D341Med (cell line): ENCODE measurements around the gene TP53RK.
A peak's percentile ranks its signal among the peaks of the same experiment; 100 is the strongest.

Source experiments
- DNase-seq: peaks from one replicate; pipeline ENCODE4 v3.0.0; 2012; ENCODE audit warnings: low spot score

The TP53RK gene

GRCh38 chr20:46660487-46660886, 28.8 kb downstream of the TP53RK start:
- DNase-seq, result no peak

- DNase-seq, result no peak
Observed at GRCh38 chr20:46657618-46658017, 31.6 kb downstream of the TP53RK start.

- no peak for DNase-seq
Observed at GRCh38 chr20:46657137-46657536, 32.1 kb downstream of the TP53RK start.

- no peak for DNase-seq
Observed at GRCh38 chr20:46652699-46653098, 36.5 kb downstream of the TP53RK start.

- DNase-seq, result peak; percentile 70
Observed at GRCh38 chr20:46651091-46651962, 37.9 kb downstream of the TP53RK start, which contains the start of gene SLC13A3. SLC13A3 (minus strand) TSS chr20:46651459; CDS start chr20:46651421, 38 bp downstream.

- DNase-seq, result no peak
Observed at GRCh38 chr20:46650575-46651090, 38.6 kb downstream of the TP53RK start.

- DNase-seq, result no peak
Observed at GRCh38 chr20:46649965-46650542, 39.2 kb downstream of the TP53RK start.

GRCh38 chr20:46649650-46649949, 39.6 kb downstream of the TP53RK start:
- no peak for DNase-seq

GRCh38 chr20:46648903-46649649, 40.2 kb downstream of the TP53RK start:
- DNase-seq, result peak; percentile 58

- DNase-seq, result no peak
Observed at GRCh38 chr20:46647469-46647868, 41.8 kb downstream of the TP53RK start.

- no peak for DNase-seq
Observed at GRCh38 chr20:46646659-46647380, 42.4 kb downstream of the TP53RK start.

GRCh38 chr20:46646122-46646521, 43.1 kb downstream of the TP53RK start:
- DNase-seq, result no peak

GRCh38 chr20:46644733-46645132, 44.5 kb downstream of the TP53RK start:
- DNase-seq, result no peak

GRCh38 chr20:46644160-46644559, 45.1 kb downstream of the TP53RK start:
- no peak for DNase-seq

- no peak for DNase-seq
Observed at GRCh38 chr20:46642969-46643343, 46.3 kb downstream of the TP53RK start.

- no peak for DNase-seq
Observed at GRCh38 chr20:46642265-46642968, 46.8 kb downstream of the TP53RK start.

- DNase-seq, result no peak
Observed at GRCh38 chr20:46641424-46641823, 47.8 kb downstream of the TP53RK start.

GRCh38 chr20:46640536-46641311, 48.5 kb downstream of the TP53RK start:
- DNase-seq, result no peak

GRCh38 chr20:46640044-46640443, 49.2 kb downstream of the TP53RK start:
- DNase-seq, result no peak

GRCh38 chr20:46639587-46639986, 49.7 kb downstream of the TP53RK start:
- no peak for DNase-seq

- DNase-seq, result no peak
Observed at GRCh38 chr20:46638898-46639274, 50.4 kb downstream of the TP53RK start.
